ACC112 (cell line): ENCODE data around the gene GALNT1.

Source experiments
- H2AFZ ChIP-seq: fragments of 200-600 bp; sonication (generic); one replicate; pipeline ENCODE4 v1.6.0; 2017; ENCODE audit warnings: antibody characterized with exemption, low read length; ENCODE audit not compliant: unreplicated experiment
- H3K27ac ChIP-seq: fragments of 200-600 bp; sonication (generic); 2 replicates; pipeline ENCODE4 v1.5.1; 2014; ENCODE audit warnings: low read depth, mild to moderate bottlenecking, antibody characterized with exemption, low read length, moderate library complexity
- H3K27me3 ChIP-seq: fragments of 200-600 bp; sonication (generic); 2 replicates; pipeline ENCODE4 v1.6.1; 2014; ENCODE audit warnings: mild to moderate bottlenecking, antibody characterized with exemption, low read length, moderate library complexity, mixed read lengths; ENCODE audit not compliant: insufficient read depth
- H3K36me3 ChIP-seq: fragments of 200-600 bp; sonication (generic); 2 replicates; pipeline ENCODE4 v1.6.1; 2016; ENCODE audit warnings: mild to moderate bottlenecking, antibody characterized with exemption, low read length, moderate library complexity, mixed read lengths; ENCODE audit not compliant: insufficient read depth
- H3K4me1 ChIP-seq: fragments of 200-600 bp; sonication (generic); one replicate; pipeline ENCODE4 v1.6.1; 2016; ENCODE audit warnings: low read length, mixed read lengths; ENCODE audit not compliant: insufficient read depth, unreplicated experiment, control insufficient read depth
- H3K4me3 ChIP-seq: fragments of 200-600 bp; sonication (generic); 2 replicates; pipeline ENCODE4 v1.5.1; 2014; ENCODE audit warnings: mild to moderate bottlenecking, low read depth, low read length
- H3K79me2 ChIP-seq: fragments of 200-600 bp; sonication (generic); one replicate; pipeline ENCODE4 v1.6.0; 2016; ENCODE audit warnings: low read length; ENCODE audit not compliant: control insufficient read depth, unreplicated experiment, insufficient read depth

Gene GALNT1

GRCh38 chr18:35637227-35637626 lies 55.7 kb downstream of the GALNT1 start:
- Histone ChIP-seq H3K4me1 (peaks cover 21% of the 10 kb centered on the region), H3K27ac (no peak overlapping the region), H3K36me3 (0 out of 2 replicates have a peak, but pooled peaks cover 3% of the 10 kb centered on the region), H3K4me3 (no peak overlapping the region), H3K27me3 (no peaks in the 10 kb centered on the region), H2AFZ (no peak overlapping the region), H3K79me2 (peaks cover 11% of the 10 kb centered on the region)

- no peak overlapping the region for H2AFZ ChIP-seq
- H3K4me3 ChIP-seq, result no peak overlapping the region
- no peak overlapping the region for H3K27ac ChIP-seq
- H3K4me1 ChIP-seq, result peaks cover 25% of the 10 kb centered on the region
- H3K36me3 ChIP-seq, result 0 out of 2 replicates have a peak, but pooled peaks cover 3% of the 10 kb centered on the region
- peaks cover 19% of the 10 kb centered on the region for H3K79me2 ChIP-seq
- no peaks in the 10 kb centered on the region for H3K27me3 ChIP-seq
Observed at GRCh38 chr18:35639296-35639695, 57.8 kb downstream of the GALNT1 start.

DNA sequence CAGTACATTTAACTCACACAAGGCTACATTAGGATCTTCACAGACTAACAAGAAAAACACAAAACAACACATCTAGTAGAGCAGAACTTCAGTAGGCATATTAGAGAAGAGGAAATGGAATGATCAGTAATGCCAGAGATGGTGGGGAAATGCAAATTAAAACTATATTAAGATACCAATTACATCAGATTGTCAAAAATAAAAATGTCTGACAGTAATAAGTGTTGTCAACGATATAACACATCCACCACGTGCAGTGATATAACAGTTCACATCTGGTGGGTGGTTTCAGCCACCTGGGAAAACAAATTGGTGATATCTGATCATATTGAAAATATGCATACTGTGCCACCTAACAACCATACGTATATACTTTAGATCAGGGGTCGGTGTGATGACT lies 59.9 kb downstream of the GALNT1 start:
- H3K27me3 ChIP-seq, result no peaks in the 10 kb centered on the region
- H3K4me1 ChIP-seq, result peaks cover 12% of the 10 kb centered on the region
- H2AFZ ChIP-seq, result no peak overlapping the region
- peaks cover 12% of the 10 kb centered on the region for H3K79me2 ChIP-seq
- H3K27ac ChIP-seq, result no peak overlapping the region
- 0 out of 2 replicates have a peak, but pooled peaks cover 3% of the 10 kb centered on the region for H3K36me3 ChIP-seq
- no peak overlapping the region for H3K4me3 ChIP-seq

GRCh38 chr18:35641916-35642315 lies 60.4 kb downstream of the GALNT1 start:
- Histone ChIP-seq H3K27ac (no peak overlapping the region), H3K36me3 (0 out of 2 replicates have a peak, but pooled peaks cover 3% of the 10 kb centered on the region), H3K27me3 (no peaks in the 10 kb centered on the region), H2AFZ (no peak overlapping the region), H3K4me3 (no peak overlapping the region), H3K79me2 (peaks cover 12% of the 10 kb centered on the region), H3K4me1 (peaks cover 12% of the 10 kb centered on the region)

DNA sequence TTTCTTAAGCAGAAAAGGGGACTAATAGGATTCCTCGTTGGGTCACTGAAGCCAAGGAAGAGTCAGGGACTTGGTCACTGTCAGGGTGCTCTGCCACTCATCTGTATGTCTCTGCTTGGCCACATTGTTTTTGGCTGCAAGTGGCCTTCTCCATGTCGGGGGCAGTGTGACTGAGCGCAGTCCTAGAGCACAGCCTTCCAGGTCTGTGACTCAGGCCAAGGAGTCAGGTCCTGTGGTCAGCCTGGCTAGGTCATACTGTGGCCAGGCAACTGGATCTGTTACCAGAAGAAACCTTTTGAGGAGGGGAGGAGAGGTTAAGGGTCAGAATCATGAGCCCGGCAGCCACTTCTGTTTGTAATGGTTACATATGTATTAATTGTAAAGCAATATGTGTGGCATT lies 61.3 kb downstream of the GALNT1 start:
- H2AFZ ChIP-seq, result no peak overlapping the region
- H3K4me3 ChIP-seq, result no peak overlapping the region
- peaks cover 12% of the 10 kb centered on the region for H3K79me2 ChIP-seq
- no peak overlapping the region for H3K27ac ChIP-seq
- peaks cover 12% of the 10 kb centered on the region for H3K4me1 ChIP-seq
- H3K27me3 ChIP-seq, result no peaks in the 10 kb centered on the region
- H3K36me3 ChIP-seq, result 0 out of 2 replicates have a peak, but pooled peaks cover under 1% of the 10 kb centered on the region

DNA sequence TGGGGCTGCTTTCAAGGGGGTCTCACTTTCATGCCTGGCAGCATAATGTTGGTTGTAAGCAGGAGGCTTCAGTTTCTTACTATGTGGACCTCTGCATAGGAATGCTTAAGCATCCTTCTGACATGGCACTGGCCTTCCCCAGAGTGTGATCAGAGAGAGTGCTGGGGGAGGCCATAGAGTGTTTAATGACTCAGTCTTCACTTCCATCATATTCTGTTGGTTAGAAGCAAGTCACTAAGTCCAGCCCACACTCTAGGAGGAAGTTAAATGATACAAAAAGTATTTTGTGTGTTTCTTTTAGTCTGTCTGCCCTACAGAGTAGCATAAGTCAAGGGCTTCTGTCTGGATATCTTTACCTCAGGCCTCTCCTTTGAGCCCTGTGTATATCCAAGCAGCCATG lies 64.9 kb downstream of the GALNT1 start:
- Histone ChIP-seq H3K27me3 (no peaks in the 10 kb centered on the region), H3K27ac (no peak overlapping the region), H2AFZ (no peak overlapping the region), H3K4me1 (peaks cover 9% of the 10 kb centered on the region), H3K79me2 (peaks cover 20% of the 10 kb centered on the region), H3K4me3 (no peak overlapping the region), H3K36me3 (no peaks in the 10 kb centered on the region)

DNA sequence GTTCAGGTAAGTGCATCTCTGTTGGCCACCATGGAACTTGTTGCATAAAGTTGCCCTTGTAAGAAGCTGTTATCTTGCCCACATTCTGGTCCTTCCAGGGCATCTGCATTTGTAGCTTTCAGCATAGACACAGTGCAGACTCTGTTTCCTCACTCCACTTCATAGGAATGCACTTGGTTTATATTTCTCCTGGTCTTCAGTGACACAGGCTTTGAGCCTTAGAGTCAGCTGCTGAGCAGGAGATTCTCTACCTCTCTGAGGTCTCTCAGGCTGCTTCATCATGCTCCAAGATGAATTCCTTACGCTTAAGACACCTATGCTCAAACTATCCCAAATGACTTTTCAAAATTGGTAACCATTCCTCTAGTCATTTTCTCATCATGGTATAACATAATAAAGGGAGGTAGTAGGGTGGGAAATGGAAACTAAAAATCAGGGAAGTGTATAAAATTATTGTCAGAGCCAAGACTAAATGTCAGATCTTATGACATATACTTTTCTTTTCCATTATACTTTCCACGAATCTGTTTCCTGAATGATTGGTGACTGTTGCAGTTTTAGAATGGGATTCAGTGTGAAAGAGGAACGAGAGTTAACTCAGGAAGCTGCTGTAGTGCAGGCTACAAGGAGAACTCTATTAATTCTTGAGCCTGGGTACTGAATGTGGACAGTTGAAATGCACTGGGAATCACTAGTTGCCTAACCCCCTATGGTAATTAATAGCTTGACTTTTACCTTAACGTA lies 72.0 kb downstream of the GALNT1 start:
- Histone ChIP-seq H3K4me1 (no peaks in the 10 kb centered on the region), H2AFZ (no peak overlapping the region), H3K4me3 (no peak overlapping the region), H3K27ac (no peak overlapping the region), H3K79me2 (peaks cover 27% of the 10 kb centered on the region), H3K27me3 (no peaks in the 10 kb centered on the region), H3K36me3 (no peaks in the 10 kb centered on the region)

DNA sequence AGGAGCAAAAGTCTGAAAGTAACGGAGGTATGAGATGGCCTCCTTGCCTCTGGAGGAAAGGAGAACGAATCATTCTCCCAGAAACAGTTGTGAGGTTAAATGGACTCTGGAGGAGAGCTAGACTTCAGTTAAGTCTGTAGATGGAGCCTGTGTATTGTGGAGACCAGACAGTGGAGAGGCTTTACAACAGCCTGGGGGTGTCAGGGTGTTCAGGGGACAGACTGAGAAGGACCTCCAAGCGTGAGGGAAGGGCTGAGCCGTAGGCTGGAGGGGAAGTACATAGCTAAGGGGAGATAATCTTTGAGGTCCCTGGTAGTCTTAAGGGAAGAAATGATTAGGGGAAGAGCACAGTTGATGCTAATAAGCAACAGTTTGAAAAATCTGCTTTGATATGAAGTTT lies 76.6 kb downstream of the GALNT1 start:
- Histone ChIP-seq H3K36me3 (no peaks in the 10 kb centered on the region), H3K79me2 (peaks cover 14% of the 10 kb centered on the region)

DNA sequence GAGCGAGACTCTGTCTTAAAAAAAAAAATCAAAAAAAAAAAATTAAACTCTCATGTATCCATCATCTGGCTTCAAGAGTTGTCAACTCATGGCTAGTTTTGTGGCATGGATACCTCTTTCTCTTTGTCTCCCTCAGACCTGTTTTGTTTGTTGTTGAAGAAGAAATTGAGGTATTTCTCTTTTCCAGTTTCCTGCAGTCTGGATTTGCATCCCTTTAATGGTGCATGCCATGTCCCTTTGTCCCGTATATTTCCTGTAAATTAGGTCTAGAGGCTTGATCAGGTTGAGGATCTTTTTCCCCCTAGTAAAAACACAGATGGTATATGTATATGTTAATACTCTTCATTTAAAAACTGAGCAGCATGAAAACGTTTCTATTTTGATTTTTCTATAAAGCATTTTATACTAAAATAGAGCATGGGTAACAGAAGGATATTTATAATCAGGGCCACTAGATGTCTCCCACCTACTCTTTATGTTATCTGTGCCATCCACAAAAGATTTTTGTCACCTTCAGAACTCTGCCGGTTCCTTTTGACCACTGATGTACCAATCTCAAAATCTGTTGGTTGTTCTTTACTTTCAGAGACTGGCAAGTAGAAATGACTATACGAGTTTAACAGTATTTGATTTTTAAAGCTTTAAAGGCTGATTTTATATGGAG lies 80.1 kb downstream of the GALNT1 start:
- Histone ChIP-seq H3K27me3 (no peaks in the 10 kb centered on the region), H2AFZ (no peak overlapping the region), H3K36me3 (peaks cover 32% of the 10 kb centered on the region), H3K4me3 (no peak overlapping the region), H3K79me2 (peaks cover 4% of the 10 kb centered on the region), H3K27ac (no peak overlapping the region), H3K4me1 (no peaks in the 10 kb centered on the region)

More for the DNA sequence above, 76.6 kb downstream of the GALNT1 start:
- H3K27ac ChIP-seq, result no peak overlapping the region
- H3K4me3 ChIP-seq, result no peak overlapping the region
- H2AFZ ChIP-seq, result no peak overlapping the region
- H3K4me1 ChIP-seq, result no peaks in the 10 kb centered on the region
- H3K27me3 ChIP-seq, result no peaks in the 10 kb centered on the region

GRCh38 chr18:35662293-35663062 lies 80.9 kb downstream of the GALNT1 start:
- Histone ChIP-seq H3K79me2 (peaks cover 4% of the 10 kb centered on the region), H3K4me1 (no peaks in the 10 kb centered on the region), H3K36me3 (peaks cover 41% of the 10 kb centered on the region), H3K4me3 (no peak overlapping the region), H3K27ac (no peak overlapping the region), H3K27me3 (no peaks in the 10 kb centered on the region), H2AFZ (no peak overlapping the region)
